ENCODE results near the gene PI16.

The PI16 gene

GRCh38 chr6:36954262-36954931 lies at the start of gene PI16:
Gene PI16, plus strand, starts transcription at chr6:36954738. Its CDS starts 23 bp downstream, at chr6:36954761.
- DNase-seq (ENCODE audit: low read depth in 2 of 2): no peak

- no peak for DNase-seq (ENCODE audit: low read depth in 2 of 2)
These were observed 49.6 kb upstream of the PI16 start for GRCh38 chr6:36904851-36905393.

- no peak for DNase-seq (ENCODE audit: low read depth in 2 of 2)
These were observed 47.8 kb upstream of the PI16 start for GRCh38 chr6:36906539-36907325.

GRCh38 chr6:36907781-36908180 lies 46.8 kb upstream of the PI16 start:
- DNase-seq (ENCODE audit: low read depth in 2 of 2): no peak

- DNase-seq (ENCODE audit: low read depth in 2 of 2): no peak
These were observed 45.8 kb upstream of the PI16 start for GRCh38 chr6:36908747-36909146.

- peak in 1 of 2 experiments; percentile 35 for DNase-seq (ENCODE audit: low read depth in 2 of 2)
These were observed 42.5 kb upstream of the PI16 start for GRCh38 chr6:36912030-36912454.

GRCh38 chr6:36912586-36912985 lies 42.0 kb upstream of the PI16 start:
- DNase-seq (ENCODE audit: low read depth in 2 of 2): peak in 1 of 2 experiments; percentile 41

GRCh38 chr6:36913082-36913481 lies 41.5 kb upstream of the PI16 start:
- no peak for DNase-seq (ENCODE audit: low read depth in 2 of 2)

- DNase-seq (ENCODE audit: low read depth in 2 of 2): no peak
These were observed 40.2 kb upstream of the PI16 start for GRCh38 chr6:36914227-36914794.

- DNase-seq (ENCODE audit: low read depth in 2 of 2): no peak
These were observed 38.9 kb upstream of the PI16 start for GRCh38 chr6:36915599-36915998.

GRCh38 chr6:36916126-36916525 lies 38.4 kb upstream of the PI16 start:
- no peak for DNase-seq (ENCODE audit: low read depth in 2 of 2)

GRCh38 chr6:36917541-36918193 lies 36.9 kb upstream of the PI16 start:
- no peak for DNase-seq (ENCODE audit: low read depth in 2 of 2)

GRCh38 chr6:36920049-36920448 lies 34.5 kb upstream of the PI16 start:
- DNase-seq (ENCODE audit: low read depth in 2 of 2): no peak

- no peak for DNase-seq (ENCODE audit: low read depth in 2 of 2)
These were observed 34.0 kb upstream of the PI16 start for GRCh38 chr6:36920546-36920945.

GRCh38 chr6:36924131-36924530 lies 30.4 kb upstream of the PI16 start:
- no peak for DNase-seq (ENCODE audit: low read depth in 2 of 2)

GRCh38 chr6:36924778-36925374 lies 29.7 kb upstream of the PI16 start:
- DNase-seq (ENCODE audit: low read depth in 2 of 2): no peak

GRCh38 chr6:36925809-36926208 lies 28.7 kb upstream of the PI16 start:
- DNase-seq (ENCODE audit: low read depth in 2 of 2): no peak

GRCh38 chr6:36926708-36927513 lies 27.6 kb upstream of the PI16 start:
- DNase-seq (ENCODE audit: low read depth in 2 of 2): no peak

GRCh38 chr6:36927691-36928546 lies 26.6 kb upstream of the PI16 start:
- no peak for DNase-seq (ENCODE audit: low read depth in 2 of 2)

GRCh38 chr6:36928547-36928918 lies 26.0 kb upstream of the PI16 start:
- DNase-seq (ENCODE audit: low read depth in 2 of 2): no peak
